ENCODE measurements around the gene SEC61A1. TPM values are rescaled to one million over a fixed set of nuclear protein-coding genes. Genes with fewer than 3 reads are reported as not detected.

The SEC61A1 gene
- total RNA-seq, 1 donor from 2014 or later = 95.7 TPM

DNA sequence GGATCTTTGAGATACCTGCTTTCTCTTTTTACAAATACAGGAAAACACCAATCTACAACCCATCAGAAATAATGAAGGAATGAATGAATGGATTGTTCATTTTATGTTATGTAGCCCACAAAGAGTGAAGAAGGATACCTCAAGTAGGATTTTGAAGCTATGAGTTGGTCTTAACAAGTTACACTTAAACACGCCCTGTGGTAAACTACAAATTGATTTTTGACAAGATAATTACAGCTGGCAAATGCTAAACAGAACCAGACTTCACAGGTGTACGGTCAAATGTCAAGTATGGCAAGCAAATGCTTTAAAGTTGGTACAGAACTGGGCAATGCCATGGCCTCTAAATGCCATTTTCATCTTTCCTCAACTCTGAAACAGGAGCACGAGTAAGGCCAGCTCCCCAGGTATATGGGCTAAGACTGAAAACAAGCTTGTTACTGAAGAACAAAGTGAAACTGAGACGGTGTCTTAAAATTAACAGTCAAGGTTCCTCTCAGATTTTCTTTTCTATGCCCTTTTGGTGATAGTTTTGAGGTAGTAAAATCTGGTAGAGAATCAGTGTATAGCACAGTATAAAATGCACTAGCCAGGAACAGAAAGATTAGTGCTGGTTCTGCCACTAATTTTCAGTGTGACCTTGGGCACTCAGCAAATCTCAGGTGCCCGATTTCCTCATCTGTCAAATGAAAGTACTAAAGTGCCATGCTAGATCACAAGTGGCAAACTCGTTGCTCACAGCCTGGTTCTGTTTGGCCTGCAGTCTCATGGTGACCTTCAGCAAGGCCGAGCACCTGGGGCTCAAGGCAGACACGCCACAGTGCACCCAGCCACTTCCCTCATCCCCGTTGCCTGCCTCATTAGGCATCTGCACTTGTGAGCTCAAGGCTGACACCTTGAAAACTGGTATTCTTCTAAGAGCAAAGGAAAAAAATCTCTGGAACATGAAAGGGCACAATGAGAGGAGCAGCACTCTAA is 61.9 kb downstream of the SEC61A1 start:
- no peak for DNase-seq

Small RNAs within 50 kb of the gene (small RNA-seq; reads per million reads assigned to genes)
- 0.21 reads per million for gene RNU2-37P (ENCODE audit: low replicate concordance)

Other genes with a start within 250 kb of the SEC61A1 start
- 32.7 TPM for gene MGLL, start 229.9 kb upstream of the SEC61A1 start, total RNA-seq
- 3.1 TPM for gene KBTBD12, start 137.2 kb upstream of the SEC61A1 start, total RNA-seq
- gene RUVBL1, start 71.4 kb downstream of the SEC61A1 start, total RNA-seq = 27.2 TPM
- gene EEFSEC, start 101.0 kb downstream of the SEC61A1 start, total RNA-seq = 5.7 TPM